ENCODE measurements around the gene ANAPC2.

The ANAPC2 gene, protein sequence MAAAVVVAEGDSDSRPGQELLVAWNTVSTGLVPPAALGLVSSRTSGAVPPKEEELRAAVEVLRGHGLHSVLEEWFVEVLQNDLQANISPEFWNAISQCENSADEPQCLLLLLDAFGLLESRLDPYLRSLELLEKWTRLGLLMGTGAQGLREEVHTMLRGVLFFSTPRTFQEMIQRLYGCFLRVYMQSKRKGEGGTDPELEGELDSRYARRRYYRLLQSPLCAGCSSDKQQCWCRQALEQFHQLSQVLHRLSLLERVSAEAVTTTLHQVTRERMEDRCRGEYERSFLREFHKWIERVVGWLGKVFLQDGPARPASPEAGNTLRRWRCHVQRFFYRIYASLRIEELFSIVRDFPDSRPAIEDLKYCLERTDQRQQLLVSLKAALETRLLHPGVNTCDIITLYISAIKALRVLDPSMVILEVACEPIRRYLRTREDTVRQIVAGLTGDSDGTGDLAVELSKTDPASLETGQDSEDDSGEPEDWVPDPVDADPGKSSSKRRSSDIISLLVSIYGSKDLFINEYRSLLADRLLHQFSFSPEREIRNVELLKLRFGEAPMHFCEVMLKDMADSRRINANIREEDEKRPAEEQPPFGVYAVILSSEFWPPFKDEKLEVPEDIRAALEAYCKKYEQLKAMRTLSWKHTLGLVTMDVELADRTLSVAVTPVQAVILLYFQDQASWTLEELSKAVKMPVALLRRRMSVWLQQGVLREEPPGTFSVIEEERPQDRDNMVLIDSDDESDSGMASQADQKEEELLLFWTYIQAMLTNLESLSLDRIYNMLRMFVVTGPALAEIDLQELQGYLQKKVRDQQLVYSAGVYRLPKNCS

DNA sequence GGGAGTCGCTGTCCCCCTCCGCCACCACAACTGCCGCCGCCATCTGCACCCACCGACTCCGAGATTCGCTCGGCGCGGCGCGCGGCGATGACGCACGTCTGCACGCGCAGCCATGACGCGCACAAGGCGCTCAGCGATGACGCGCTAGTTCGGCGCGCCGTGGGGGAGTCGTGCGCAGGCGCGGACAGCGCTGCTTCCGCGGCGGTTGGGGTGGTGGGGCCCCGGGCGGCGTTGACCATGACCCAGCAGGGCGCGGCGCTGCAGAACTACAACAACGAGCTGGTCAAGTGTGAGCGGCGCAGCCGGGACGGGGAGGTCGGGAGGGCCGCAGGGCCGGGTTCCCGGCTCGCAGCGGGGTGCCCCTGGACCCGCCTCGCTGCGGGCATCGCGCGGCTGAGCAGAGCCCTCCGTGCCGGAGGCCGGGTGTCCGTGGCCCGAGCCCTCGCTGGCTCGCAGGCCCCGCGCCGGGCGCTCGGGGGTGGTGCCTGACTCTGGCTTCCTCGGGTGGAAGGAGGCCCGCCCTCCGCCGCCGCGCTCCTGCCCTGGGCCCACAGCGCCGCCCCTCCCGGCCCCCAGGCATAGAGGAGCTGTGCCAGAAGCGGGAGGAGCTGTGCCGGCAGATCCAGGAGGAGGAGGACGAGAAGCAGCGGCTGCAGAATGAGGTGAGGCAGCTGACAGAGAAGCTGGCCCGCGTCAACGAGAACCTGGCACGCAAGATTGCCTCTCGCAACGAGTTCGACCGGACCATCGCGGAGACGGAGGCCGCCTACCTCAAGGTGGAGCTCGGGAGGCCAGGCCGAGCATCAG is at the start of gene ANAPC2, which contains the start of gene SSNA1:
TSS of gene ANAPC2 (minus strand) at position 71 of the 807 bp plus-strand sequence. CDS start at position 43, 28 bp downstream.
TSS of gene SSNA1 (plus strand) at position 187 of the 807 bp plus-strand sequence. CDS start at position 238, 51 bp downstream.
- DNase-seq (ENCODE audit: low read depth) = peak; percentile 82

DNA sequence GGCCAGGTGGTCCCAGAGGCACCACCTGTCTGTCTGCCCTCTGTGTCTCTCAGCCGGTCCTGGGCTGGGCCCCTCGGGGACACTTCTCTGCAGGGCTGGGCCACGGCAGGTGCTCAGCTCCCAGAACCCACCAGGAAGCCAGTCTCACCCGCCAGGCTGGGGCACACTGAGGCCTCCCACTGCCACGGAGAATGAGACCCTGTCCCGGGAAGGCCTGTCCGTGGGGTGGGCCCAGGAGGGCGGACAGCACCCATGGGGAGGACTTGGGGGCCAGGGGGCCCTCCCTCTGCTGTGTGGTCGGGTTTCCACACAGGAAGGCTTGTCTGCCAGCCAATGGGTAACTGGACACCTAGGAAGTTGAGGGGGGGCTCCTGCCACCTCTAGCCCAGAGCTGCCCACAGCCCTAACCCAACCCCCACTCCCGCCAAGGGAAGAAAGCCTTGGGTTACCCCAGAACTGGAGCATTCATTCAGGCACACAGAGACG is 48.6 kb upstream of the ANAPC2 start:
- no peak for DNase-seq (ENCODE audit: low read depth)

DNA sequence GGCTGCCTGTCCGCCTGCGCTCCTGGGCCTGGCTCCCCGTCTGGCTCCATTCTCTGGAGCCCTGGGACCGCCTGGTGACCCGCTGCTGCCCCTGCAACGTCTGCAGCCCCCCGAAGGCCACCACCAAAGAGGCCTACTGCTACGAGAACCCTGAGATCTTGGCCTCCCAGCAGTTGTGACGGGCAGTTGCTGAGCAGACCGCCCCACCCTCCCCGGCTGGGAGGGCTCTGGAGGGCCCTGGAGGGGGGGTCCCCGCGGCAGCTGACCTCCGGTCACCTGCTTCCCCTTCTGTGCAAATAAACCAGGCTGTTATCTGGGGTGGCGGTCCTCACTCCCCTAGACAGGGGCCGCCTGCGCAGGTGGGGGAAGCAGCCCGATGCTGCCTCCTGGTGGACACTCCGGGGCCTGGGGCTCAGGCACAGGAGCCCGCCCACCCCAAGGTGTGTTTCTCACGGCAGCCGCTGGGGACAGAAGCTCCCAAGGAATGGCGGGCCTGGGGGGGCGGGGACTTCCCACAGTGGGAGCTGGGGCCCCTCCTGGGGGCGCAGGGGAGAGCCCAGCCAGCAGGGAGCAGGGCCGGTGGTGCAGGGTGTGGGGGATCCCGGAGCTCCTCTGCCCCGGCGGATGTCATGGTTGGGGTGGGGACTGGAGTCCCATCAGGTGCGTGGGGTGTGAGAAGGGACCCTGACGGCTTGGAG is 48.0 kb upstream of the ANAPC2 start:
- DNase-seq (ENCODE audit: low read depth) = peak; percentile 44

DNA sequence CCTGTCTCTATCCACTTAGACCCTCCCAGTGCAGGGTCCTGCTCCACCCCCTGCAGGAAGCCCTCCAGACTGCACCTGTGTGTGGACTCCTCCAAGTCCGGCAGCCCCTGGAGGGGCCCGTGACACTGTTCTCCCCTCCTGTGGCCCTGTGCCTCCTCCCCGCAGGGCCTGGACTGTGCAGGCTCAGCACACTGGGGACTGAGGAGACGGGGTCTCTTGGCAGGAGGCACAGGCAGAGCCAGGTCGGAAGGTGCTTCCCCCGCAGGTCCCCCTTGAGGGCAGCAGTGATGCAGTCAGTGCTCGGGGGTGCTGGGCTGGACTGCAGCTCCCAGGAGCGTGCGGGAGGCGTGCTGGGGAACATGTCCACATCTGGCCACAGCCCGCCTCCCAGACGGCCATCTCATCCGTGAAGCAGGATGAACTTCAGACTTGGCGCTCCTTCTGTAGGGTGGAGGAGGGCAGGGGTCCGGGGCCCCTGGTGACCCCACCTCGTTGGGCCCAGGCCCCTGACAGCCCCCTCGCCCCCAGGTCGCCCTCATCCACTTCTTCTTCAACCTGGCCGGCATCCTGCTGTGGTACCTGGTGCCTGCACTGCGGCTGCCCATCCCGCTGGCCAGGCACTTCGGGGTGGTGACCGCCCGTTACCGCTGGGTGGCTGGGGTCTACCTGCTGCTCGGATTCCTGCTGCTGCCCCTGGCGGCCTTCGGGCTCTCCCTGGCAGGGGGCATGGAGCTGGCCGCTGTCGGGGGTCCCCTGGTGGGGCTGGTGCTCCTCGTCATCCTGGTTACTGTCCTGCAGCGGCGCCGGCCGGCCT is 47.3 kb upstream of the ANAPC2 start:
- DNase-seq (ENCODE audit: low read depth) = no peak

DNA sequence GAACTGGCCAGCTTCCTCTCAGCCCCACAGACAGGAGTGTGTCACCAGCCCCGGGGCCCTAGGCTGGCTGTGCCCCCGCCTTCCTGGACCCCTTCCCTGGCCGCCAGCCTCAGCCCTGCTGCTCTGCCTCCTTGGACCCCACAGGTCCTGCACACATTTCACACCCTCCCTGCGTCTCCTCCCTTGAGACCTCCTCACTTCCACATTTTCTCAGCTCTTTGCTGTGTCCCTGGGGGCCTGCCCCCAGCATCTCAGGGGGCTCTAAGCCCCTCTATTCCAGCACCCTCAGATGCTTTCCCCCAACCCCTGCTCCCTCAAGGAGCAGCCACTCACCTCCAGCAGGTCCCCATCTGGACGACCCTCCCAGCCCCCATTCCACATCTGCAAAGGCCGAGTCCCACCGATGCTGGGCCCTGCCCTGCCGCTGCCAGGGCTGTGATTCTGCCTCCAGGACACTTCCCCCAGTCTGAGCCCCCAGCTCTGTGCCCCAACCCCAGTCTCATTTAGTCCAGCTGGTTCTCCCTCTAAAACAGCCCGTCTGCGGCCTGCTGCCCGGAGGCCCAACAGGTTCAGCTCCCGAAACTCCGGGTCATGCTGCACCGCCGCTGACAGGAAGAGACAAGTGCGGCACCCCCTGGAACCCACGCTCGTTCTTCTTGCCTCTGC is 46.5 kb upstream of the ANAPC2 start:
- DNase-seq (ENCODE audit: low read depth) = no peak

DNA sequence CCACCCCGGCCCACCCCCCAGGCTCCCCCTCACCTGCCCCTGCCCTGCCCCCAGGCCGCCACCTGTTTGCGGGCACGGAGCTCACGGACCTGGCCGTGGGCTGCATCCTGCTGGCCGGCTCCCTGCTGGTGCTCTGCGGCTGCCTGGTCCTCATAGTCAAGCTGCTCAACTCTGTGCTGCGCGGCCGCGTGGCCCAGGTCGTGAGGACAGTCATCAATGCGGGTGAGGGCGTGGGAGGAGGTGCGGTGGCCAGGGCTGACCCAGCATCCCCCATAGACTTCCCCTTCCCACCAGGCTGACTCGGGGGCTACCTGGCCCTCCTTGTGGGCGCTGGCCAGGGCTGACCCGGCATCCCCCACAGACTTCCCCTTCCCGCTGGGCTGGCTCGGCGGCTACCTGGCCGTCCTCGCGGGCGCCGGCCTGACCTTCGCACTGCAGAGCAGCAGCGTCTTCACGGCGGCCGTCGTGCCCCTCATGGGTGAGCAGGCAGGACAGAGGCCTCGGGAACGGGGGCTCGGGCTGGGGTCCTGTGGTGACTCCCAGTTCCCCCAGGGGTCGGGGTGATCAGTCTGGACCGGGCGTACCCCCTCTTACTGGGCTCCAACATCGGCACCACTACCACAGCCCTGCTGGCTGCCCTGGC is 45.8 kb upstream of the ANAPC2 start:
- DNase-seq (ENCODE audit: low read depth) = no peak

DNA sequence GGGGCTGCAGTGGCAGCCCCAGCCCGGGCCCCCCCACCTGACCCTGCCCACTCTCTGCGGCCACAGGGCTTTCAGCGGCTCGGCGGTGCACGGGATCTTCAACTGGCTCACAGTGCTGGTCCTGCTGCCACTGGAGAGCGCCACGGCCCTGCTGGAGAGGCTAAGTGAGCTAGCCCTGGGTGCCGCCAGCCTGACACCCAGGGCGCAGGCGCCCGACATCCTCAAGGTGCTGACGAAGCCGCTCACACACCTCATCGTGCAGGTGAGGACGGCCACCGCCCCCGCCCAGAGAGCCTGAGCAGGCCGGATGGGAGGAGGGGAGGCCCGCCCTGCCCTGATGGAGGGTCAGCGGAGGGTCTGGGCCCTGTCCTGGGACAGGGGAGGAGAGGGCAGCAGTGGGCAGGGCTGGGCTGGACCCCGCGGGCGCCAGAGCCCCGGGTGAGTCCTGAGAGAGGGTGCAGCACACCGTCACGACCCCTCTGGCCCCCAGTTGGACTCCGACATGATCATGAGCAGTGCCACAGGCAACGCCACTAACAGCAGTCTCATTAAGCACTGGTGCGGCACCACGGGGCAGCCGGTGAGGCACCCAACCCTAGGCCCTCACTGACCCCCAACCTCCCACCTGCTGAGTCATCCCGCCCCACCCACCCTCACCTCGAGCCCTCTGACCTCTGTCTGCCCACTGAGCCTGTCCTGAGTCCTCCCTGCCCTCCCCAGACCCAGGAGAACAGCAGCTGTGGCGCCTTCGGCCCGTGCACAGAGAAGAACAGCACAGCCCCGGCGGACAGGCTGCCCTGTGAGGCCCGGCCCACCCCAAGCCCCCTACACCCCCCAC is 45.0 kb upstream of the ANAPC2 start:
- no peak for DNase-seq (ENCODE audit: low read depth)

DNA sequence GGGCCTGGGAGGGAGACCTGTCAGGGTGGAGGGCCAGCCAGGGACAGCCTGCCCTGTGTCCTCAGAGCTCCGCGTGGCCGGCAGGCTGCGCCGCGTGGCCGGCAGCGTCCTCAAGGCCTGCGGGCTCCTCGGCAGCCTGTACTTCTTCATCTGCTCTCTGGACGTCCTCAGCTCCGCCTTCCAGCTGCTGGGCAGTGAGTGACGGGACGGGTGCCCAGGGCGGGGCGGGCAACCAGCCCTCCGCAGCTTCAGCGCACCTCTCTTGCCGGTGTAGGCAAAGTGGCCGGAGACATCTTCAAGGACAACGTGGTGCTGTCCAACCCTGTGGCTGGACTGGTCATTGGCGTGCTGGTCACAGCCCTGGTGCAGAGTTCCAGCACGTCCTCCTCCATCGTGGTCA is 44.1 kb upstream of the ANAPC2 start:
- DNase-seq (ENCODE audit: low read depth) = no peak

DNA sequence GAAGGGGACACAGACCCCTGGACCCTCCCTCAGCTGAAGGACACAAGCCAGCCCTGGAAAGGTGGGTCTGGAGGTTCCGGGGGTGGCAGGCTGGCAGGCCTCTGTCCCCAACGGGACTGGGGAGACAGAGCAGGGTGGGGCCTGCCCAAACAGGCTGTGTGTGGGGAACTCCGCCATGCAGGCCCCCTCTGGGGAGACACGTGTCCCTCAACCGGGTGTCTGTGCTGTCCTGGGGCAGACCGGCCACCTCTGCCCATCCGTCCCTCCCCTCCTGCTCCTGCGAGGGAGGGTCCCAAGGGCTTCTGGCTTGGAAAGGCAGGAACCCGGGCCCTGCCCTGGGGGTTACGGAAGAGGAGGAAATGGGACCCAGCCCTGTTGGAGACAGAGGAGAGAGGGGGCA is 43.7 kb upstream of the ANAPC2 start:
- no peak for DNase-seq (ENCODE audit: low read depth)

DNA sequence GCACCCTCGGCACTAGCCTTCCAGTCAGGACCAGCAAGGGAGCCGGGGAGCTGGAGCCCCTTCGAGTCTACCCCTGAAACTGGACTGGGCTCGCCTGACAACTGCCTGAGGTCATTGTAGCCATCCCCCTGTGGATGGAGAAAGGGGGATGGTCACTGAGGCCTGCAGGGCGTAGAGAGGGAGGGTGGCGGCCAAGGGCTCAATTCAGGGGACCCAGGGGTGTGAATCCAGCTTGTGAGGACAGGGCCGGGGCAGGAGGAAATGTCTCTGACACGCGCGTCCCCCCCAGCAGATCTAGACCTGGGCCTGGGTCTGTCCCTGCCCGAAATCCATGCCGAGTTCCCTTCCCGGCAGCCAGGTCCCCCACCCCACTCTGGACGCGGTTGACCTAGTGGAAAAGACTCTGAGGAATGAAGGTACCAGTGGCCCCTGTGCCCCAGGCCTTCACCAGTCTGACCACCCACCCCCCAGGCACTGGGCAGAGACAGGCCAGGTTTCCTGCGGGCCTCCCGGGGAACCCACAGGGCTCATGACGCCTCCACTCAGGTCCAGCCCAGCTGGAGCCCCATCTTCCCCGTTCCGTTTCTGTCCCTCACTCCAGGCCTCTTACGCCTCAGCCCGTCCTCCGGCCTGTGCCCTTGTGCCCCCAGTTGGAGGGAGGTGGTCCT is 43.1 kb upstream of the ANAPC2 start:
- DNase-seq (ENCODE audit: low read depth) = no peak

DNA sequence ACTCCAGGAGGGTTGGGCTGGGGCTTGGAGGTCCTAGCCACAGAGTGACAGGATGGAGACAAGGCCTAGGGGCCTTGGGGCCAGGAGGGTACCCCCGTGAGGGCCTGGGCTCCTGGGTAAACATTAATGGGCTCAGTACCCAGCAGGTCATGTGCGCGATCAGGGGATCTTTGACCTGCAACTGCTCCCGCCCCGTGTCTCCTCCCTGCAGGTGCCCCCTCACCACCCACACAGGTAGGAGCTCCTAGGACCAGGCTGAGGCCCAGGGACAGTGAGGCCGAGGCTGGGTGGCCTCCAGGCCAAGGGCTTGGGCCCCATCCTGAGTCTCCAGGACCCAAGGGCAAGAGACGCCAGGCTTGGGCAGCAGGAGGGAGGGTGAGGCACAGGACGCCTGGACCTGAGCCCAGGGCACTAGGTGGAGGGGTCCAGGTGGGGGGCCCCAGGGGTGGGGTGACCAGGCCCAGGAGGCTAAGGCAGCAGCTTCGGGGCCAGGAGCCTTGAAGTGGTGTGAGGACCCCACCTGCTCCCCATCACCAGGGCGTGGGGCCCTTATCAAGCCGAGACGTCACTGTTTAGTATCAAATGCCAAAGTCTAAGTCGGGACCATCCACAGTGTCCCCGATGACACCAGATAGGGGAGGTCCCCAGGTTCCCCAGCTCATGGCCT is 42.5 kb upstream of the ANAPC2 start, which contains the start of gene SLC34A3:
TSS of gene SLC34A3 (plus strand) at position 197 of the 667 bp plus-strand sequence. CDS start 802 bp downstream, outside the sequence.
- DNase-seq (ENCODE audit: low read depth) = no peak

DNA sequence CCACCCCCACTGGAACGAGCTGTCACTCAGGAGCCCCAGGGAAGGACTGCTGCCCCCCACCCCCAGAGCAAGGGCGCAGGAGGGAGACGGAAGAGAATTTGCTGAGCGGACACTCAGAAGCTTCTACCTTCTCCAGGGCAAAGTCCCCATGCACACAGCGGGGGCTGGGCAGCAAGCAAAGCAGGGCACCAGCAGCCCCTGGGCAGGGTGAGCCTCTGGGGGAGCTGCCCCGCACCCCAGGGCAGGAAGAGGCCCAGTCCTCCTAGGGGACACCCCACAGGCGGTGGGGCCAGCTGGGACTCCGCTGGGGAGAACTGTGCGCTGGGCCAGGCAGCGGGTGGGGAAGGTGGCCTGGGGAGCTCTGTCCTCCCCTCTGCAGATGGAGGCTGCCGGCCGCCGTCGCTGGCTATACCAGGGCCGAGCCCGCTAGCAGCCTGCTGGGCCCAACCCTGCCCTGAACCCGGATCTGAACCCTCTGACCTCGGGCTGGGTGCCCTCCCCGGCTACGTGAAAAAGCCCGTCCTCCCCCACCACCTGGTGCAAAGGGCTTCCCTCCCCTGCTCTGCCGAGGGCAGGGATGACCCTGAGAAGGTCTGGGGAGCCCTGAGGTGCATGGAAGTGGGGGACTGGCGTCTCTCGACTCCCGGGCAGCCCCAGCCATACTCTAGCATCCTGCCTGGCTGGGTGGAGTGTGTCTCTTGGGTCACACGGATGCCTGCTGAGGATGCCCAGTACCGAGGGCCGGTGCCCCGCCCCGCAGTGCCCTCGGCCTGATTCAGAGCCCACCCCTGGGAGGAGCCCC is 41.7 kb upstream of the ANAPC2 start:
- DNase-seq (ENCODE audit: low read depth) = no peak

DNA sequence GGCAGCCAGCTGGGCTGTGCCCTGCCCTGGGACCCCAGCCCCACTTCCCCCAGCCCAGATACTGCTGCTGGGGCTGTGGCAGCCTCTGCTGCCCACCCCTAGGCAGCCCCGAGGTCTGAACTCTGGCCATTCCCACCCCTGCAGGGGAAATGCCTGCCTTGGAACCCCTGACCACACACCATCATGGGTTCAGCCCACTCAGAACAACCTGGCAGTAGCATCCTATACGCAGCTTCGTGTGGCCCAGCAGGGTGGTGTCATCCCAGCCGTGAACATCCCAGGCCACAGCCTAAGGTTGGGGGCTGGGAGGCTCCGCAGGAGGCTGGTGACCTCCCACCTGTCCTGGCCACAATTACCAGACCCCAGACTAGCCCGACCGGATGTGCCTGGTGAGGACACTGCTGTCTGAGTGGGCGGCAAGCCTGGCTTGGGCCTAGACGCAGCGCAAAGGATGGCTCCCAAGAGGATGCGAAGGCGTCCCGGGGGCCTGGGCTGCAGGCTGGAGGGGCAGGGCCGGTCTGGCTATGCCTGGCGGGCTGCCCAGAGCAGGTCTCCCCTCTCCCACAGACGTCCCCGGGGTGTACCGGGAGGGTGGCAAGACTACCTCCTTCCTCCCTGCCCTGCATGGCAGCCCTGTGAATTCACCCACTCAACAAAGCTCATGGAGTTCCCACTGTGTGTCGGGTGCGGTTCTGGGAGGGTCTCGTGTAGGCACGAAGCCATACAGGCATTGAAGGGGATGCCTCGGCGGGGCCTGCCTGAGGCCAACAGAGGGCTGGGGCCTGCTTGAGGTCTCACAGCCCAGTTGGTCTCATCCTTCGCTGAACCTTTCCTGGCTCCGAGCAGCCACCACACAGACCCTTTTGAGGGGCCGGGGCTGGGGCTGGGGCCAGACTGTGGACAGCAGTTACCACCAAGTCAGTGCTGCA is 40.9 kb upstream of the ANAPC2 start:
- no peak for DNase-seq (ENCODE audit: low read depth)

DNA sequence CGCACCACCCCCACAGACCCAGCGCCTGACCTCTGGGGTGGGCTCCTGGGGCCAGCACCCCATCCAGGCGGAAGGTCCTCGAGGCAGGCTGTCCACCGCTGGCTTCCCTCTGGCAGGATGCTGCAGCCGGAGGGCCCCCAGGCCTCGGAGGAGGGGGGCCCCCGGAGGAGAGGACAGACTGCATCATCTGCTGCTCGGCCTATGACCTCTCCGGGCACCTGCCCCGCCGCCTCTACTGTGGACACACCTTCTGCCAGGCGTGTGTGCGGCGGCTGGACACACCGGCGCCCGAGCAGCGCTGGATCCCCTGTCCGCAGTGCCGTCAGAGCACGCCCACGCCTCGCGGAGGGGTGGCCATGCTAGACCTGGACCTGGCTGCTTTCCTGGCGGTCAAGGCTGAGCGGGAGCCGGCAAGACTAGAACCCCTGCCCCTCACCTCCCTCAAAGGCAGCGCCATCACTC is 40.2 kb upstream of the ANAPC2 start:
- DNase-seq (ENCODE audit: low read depth) = no peak

DNA sequence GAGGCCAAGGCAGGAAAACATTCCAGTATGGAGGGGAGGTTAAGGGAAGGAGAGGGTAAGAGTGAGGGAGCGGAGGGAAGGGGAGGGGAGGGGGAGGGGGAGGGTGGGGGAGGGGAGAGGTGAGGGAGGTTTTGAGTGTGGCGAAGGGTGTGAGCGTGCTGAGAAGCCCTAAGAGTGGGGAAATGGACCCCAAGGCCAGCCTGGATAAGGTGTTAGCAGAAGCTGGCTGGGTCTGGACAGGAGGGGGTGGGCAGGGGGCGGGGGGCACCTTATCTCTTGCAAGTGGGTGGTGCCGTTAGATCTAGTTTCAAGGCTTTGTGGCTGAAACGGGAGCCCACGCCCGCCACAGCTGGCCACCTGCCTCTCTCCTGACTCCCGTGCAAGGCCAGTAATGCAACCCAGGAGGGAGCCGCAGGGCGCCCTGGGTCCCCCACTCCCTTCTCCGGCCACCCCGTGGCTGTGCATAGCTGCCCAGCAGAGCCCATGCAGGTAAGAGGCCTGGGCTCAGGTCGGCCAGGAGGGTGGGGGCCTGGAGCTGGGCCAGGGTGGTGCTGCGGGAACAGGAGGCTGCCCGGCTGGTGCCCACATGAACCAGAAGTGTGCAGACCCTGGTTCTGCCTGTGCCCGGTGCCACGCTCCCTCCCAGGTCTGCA is 39.6 kb upstream of the ANAPC2 start:
- DNase-seq (ENCODE audit: low read depth) = no peak

All from GM04504 (cell line).